ENCODE data around the gene INO80. TPM values are rescaled to one million over a fixed set of nuclear protein-coding genes. Genes with fewer than 3 reads are reported as not detected.
A peak's percentile ranks its signal among the peaks of the same experiment; 100 is the strongest.
"Not testable (repeated sequence)": the region's sequence is repeated elsewhere in the genome, so short reads cannot be mapped to it uniquely, and the experiment has no call there.

INO80 gene
- total RNA-seq, 2 experiments from 2014 or later, result 25.8 to 30.8 TPM

GRCh38 chr15:40960151-40960885, 155.8 kb downstream of the INO80 start:
- Mint-ChIP-seq H3K4me3 (no peak overlapping the region), H3K27ac (no peak overlapping the region), H3K36me3 (peaks cover 4% of the 10 kb centered on the region), H3K4me1 (peaks cover 6% of the 10 kb centered on the region), H3K27me3 (no peaks in the 10 kb centered on the region), H3K9me3 (ENCODE audit: low read depth) (no peaks in the 10 kb centered on the region)
- CTCF ChIA-PET, result no interaction called here
- no peak for DNase-seq
- ATAC-seq, result no peak

GRCh38 chr15:40959331-40960141, 156.5 kb downstream of the INO80 start:
- ATAC-seq, result no peak
- no peak overlapping the region for H3K27ac Mint-ChIP-seq
- peaks cover 4% of the 10 kb centered on the region for H3K36me3 Mint-ChIP-seq
- no peaks in the 10 kb centered on the region for H3K9me3 Mint-ChIP-seq (ENCODE audit: low read depth)
- H3K4me3 Mint-ChIP-seq, result no peak overlapping the region
- no peak for DNase-seq
- no peaks in the 10 kb centered on the region for H3K27me3 Mint-ChIP-seq
- peaks cover 9% of the 10 kb centered on the region for H3K4me1 Mint-ChIP-seq
- CTCF ChIA-PET, result no interaction called here

GRCh38 chr15:40958723-40959122, 157.4 kb downstream of the INO80 start:
- Mint-ChIP-seq H3K4me3 (no peak overlapping the region), H3K9me3 (ENCODE audit: low read depth) (no peaks in the 10 kb centered on the region), H3K27me3 (no peaks in the 10 kb centered on the region), H3K36me3 (peaks cover 4% of the 10 kb centered on the region), H3K27ac (no peak overlapping the region), H3K4me1 (peaks cover 17% of the 10 kb centered on the region)
- ATAC-seq, result no peak
- DNase-seq, result no peak
- CTCF ChIA-PET, result interaction anchor here (1.4 kb wide), 1 partner anchor 28 kb away, joined by 4 read pairs; no protein-coding TSS in a partner anchor

GRCh38 chr15:40958146-40958545, 157.9 kb downstream of the INO80 start:
- Mint-ChIP-seq H3K4me1 (peaks cover 19% of the 10 kb centered on the region), H3K36me3 (peaks cover 4% of the 10 kb centered on the region), H3K9me3 (ENCODE audit: low read depth) (no peaks in the 10 kb centered on the region), H3K27ac (no peak overlapping the region), H3K4me3 (no peak overlapping the region), H3K27me3 (no peaks in the 10 kb centered on the region)
- DNase-seq, result no peak
- no peak for ATAC-seq
- CTCF ChIA-PET, result interaction anchor here (1.4 to 9.0 kb wide), 2 partner anchors 16 to 27 kb away, joined by 4 to 102 read pairs; no protein-coding TSS in a partner anchor

GRCh38 chr15:40957581-40958051, 158.5 kb downstream of the INO80 start:
- DNase-seq (no peak), ATAC-seq (no peak)
- Mint-ChIP-seq H3K27ac (no peak overlapping the region), H3K36me3 (peaks cover 4% of the 10 kb centered on the region), H3K27me3 (no peaks in the 10 kb centered on the region), H3K9me3 (ENCODE audit: low read depth) (no peaks in the 10 kb centered on the region), H3K4me3 (no peak overlapping the region), H3K4me1 (peaks cover 22% of the 10 kb centered on the region)
- CTCF ChIA-PET, result interaction anchor here (1.4 to 9.0 kb wide), 2 partner anchors 16 to 27 kb away, joined by 4 to 102 read pairs; no protein-coding TSS in a partner anchor

- DNase-seq (no peak), ATAC-seq (no peak)
- no peak overlapping the region for H3K27ac Mint-ChIP-seq
- H3K4me3 Mint-ChIP-seq, result no peak overlapping the region
- peaks cover 4% of the 10 kb centered on the region for H3K36me3 Mint-ChIP-seq
- CTCF ChIA-PET, result interaction anchor here (9.0 kb wide), 1 partner anchor 15 kb away, joined by 102 read pairs; no protein-coding TSS in a partner anchor
- H3K27me3 Mint-ChIP-seq, result no peaks in the 10 kb centered on the region
- no peaks in the 10 kb centered on the region for H3K9me3 Mint-ChIP-seq (ENCODE audit: low read depth)
- H3K4me1 Mint-ChIP-seq, result peaks cover 26% of the 10 kb centered on the region
Measured at GRCh38 chr15:40957041-40957555, 159.0 kb downstream of the INO80 start.

GRCh38 chr15:40956541-40956982, 159.5 kb downstream of the INO80 start:
- Mint-ChIP-seq H3K4me3 (no peak overlapping the region), H3K27me3 (no peaks in the 10 kb centered on the region), H3K9me3 (ENCODE audit: low read depth) (no peaks in the 10 kb centered on the region), H3K27ac (no peak overlapping the region), H3K4me1 (peaks cover 29% of the 10 kb centered on the region), H3K36me3 (peaks cover 4% of the 10 kb centered on the region)
- ATAC-seq, result no peak
- CTCF ChIA-PET, result interaction anchor here (9.0 kb wide), 1 partner anchor 15 kb away, joined by 102 read pairs; no protein-coding TSS in a partner anchor
- DNase-seq, result no peak

- no peak overlapping the region for H3K4me3 Mint-ChIP-seq
- ATAC-seq, result no peak
- no peak overlapping the region for H3K27ac Mint-ChIP-seq
Measured at GRCh38 chr15:40955930-40956540, 160.0 kb downstream of the INO80 start.

GRCh38 chr15:40955141-40955903, 160.8 kb downstream of the INO80 start:
- DNase-seq, result no peak
- Mint-ChIP-seq H3K9me3 (ENCODE audit: low read depth) (no peaks in the 10 kb centered on the region), H3K27me3 (no peaks in the 10 kb centered on the region), H3K27ac (no peak overlapping the region), H3K4me3 (no peak overlapping the region), H3K4me1 (peaks cover 29% of the 10 kb centered on the region), H3K36me3 (peaks cover 4% of the 10 kb centered on the region)
- CTCF ChIA-PET, result interaction anchor here (1.6 to 9.0 kb wide), 4 partner anchors 13 to 276 kb away, joined by 3 to 102 read pairs (median 8); partner anchors contain the start of genes CHP1 and EXD1
- ATAC-seq, result no peak

More at GRCh38 chr15:40955930-40956540, 160.0 kb downstream of the INO80 start:
- H3K9me3 Mint-ChIP-seq (ENCODE audit: low read depth), result no peaks in the 10 kb centered on the region
- H3K4me1 Mint-ChIP-seq, result peaks cover 29% of the 10 kb centered on the region
- DNase-seq, result no peak
- no peaks in the 10 kb centered on the region for H3K27me3 Mint-ChIP-seq
- peaks cover 4% of the 10 kb centered on the region for H3K36me3 Mint-ChIP-seq
- CTCF ChIA-PET, result interaction anchor here (1.6 to 9.0 kb wide), 2 partner anchors 14 to 275 kb away, joined by 3 to 102 read pairs; partner anchors contain the start of genes CHP1 and EXD1

GRCh38 chr15:40954158-40954848, 161.8 kb downstream of the INO80 start:
- H3K9me3 Mint-ChIP-seq (ENCODE audit: low read depth); DNase-seq; H3K27me3 Mint-ChIP-seq; ATAC-seq; H3K36me3 Mint-ChIP-seq: not testable (repeated sequence)
- peak overlapping the region; percentile 42 for H3K27ac Mint-ChIP-seq
- CTCF ChIA-PET, result interaction anchor here (0.7 to 9.0 kb wide), 6 partner anchors 12 to 401 kb away, joined by 3 to 102 read pairs (median 4); no protein-coding TSS in a partner anchor
- peaks cover 29% of the 10 kb centered on the region for H3K4me1 Mint-ChIP-seq
- H3K4me3 Mint-ChIP-seq, result peak overlapping the region; percentile 83

- Mint-ChIP-seq H3K27ac (peak overlapping the region; percentile 79), H3K27me3 (no peaks in the 10 kb centered on the region), H3K4me1 (peaks cover 29% of the 10 kb centered on the region), H3K9me3 (ENCODE audit: low read depth) (no peaks in the 10 kb centered on the region), H3K4me3 (peak overlapping the region; percentile 83), H3K36me3 (peaks cover 4% of the 10 kb centered on the region)
- DNase-seq (no peak), ATAC-seq (no peak)
- CTCF ChIA-PET, result interaction anchor here (0.5 to 9.0 kb wide), 14 partner anchors 9 to 379 kb away, joined by 3 to 102 read pairs (median 4); partner anchors contain the start of genes CHP1, NUSAP1 and OIP5
Measured at GRCh38 chr15:40953713-40954074, 162.4 kb downstream of the INO80 start.

Data from activated CD8-positive, alpha-beta memory T cell treated with anti-CD3 and anti-CD28 coated beads, Interleukin-2, amount 10 ng/mL, durations not matched to agents 7 days and 5 days (primary cell).